ENCODE results near the gene TMEM183A. TPM values are rescaled to one million over a fixed set of nuclear protein-coding genes. Genes with fewer than 3 reads are reported as not detected.

The TMEM183A gene
- total RNA-seq, 1 experiment from 2014 or later: 59.1 TPM

GRCh38 chr1:203063287-203063686, 56.1 kb downstream of the TMEM183A start:
- ATAC-seq: no peak
- Histone ChIP-seq H3K27ac (ENCODE audit: low read length) (no peak overlapping the region), H3K36me3 (ENCODE audit: control insufficient read depth, insufficient read depth, low read length) (no peaks in the 10 kb centered on the region), H3K4me1 (ENCODE audit: control insufficient read depth, insufficient read depth, low read length) (no peaks in the 10 kb centered on the region), H3K4me3 (ENCODE audit: low read depth in 2 of 2, low read length in 2 of 2) (no peak overlapping the region), H3K27me3 (ENCODE audit: control insufficient read depth, insufficient read depth, low read length) (no peaks in the 10 kb centered on the region), H3K9me3 (ENCODE audit: control insufficient read depth, insufficient read depth, low read depth, low read length) (no peaks in the 10 kb centered on the region)
- DNase-seq (ENCODE audit: low read depth, low spot score): no peak
- no TSS peak for BruUV-seq (replicated peaks)
- CTCF ChIA-PET: no interaction called here
- no peak for TF ChIP-seq CTCF (IDR thresholded peaks at IDR 0.05)
- TF ChIP-seq POLR2AphosphoS5 (IDR thresholded peaks at IDR 0.05; ENCODE audit: low read depth, low read length): no peak
- TF ChIP-seq TCF7L2 (IDR thresholded peaks at IDR 0.05; ENCODE audit: low read depth, low read length): no peak
- TF ChIP-seq SIN3A (IDR thresholded peaks at IDR 0.05; ENCODE audit: borderline replicate concordance, insufficient read depth, low read depth, low read length): no peak
- no peak for TF ChIP-seq REST (IDR thresholded peaks at IDR 0.05; ENCODE audit: insufficient read depth in 1 of 2, low read depth in 2 of 2, low read length in 1 of 2)
- intact Hi-C loops (cut with micrococcal nuclease; ENCODE audit: unreplicated experiment) (no loop called here), in situ Hi-C loops (cut with HindIII; ENCODE audit: low pct_unique_long_range_greater_than_20kb, low sequenced_read_pairs) (no loop called here)
- POLR2A ChIA-PET: no interaction called here

DNA sequence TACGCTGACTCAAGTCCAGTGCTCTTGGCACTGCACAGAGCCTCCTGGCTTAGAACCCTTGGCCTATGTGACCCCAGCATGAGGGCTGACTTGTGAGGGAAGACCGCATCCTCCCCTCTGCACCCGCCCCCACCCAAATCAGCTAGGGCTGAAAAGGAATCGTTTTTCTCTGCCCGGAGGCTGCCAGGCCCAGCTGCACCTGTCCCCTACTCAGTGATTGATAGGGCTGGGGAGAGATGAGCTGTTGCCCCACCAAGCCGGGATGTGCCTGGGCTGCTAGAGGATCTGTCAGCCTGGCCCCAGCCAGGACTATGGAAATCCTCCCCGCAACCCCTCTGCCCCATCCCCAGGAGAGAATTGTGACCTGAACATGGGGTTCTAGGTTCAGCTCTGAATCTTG, 58.0 kb downstream of the TMEM183A start:
- Histone ChIP-seq H3K27ac (ENCODE audit: low read length) (no peak overlapping the region), H3K9me3 (ENCODE audit: control insufficient read depth, insufficient read depth, low read depth, low read length) (no peaks in the 10 kb centered on the region), H3K4me1 (ENCODE audit: control insufficient read depth, insufficient read depth, low read length) (no peaks in the 10 kb centered on the region), H3K4me3 (ENCODE audit: low read depth in 2 of 2, low read length in 2 of 2) (no peak overlapping the region), H3K36me3 (ENCODE audit: control insufficient read depth, insufficient read depth, low read length) (no peaks in the 10 kb centered on the region), H3K27me3 (ENCODE audit: control insufficient read depth, insufficient read depth, low read length) (no peaks in the 10 kb centered on the region)
- intact Hi-C loops (cut with micrococcal nuclease; ENCODE audit: unreplicated experiment) (no loop called here), in situ Hi-C loops (cut with HindIII; ENCODE audit: low pct_unique_long_range_greater_than_20kb, low sequenced_read_pairs) (no loop called here)
- BruUV-seq (replicated peaks): no TSS peak
- ATAC-seq (no peak), DNase-seq (ENCODE audit: low read depth, low spot score) (no peak)
- POLR2A ChIA-PET: no interaction called here
- no peak for TF ChIP-seq CTCF (IDR thresholded peaks at IDR 0.05)
- TF ChIP-seq REST (IDR thresholded peaks at IDR 0.05; ENCODE audit: insufficient read depth in 1 of 2, low read depth in 2 of 2, low read length in 1 of 2): no peak
- no peak for TF ChIP-seq POLR2AphosphoS5 (IDR thresholded peaks at IDR 0.05; ENCODE audit: low read depth, low read length)
- TF ChIP-seq TCF7L2 (IDR thresholded peaks at IDR 0.05; ENCODE audit: low read depth, low read length): no peak
- TF ChIP-seq SIN3A (IDR thresholded peaks at IDR 0.05; ENCODE audit: borderline replicate concordance, insufficient read depth, low read depth, low read length): no peak
- CTCF ChIA-PET: interaction anchor here (0.5 to 1.3 kb wide), 2 partner anchors 19 to 26 kb away, joined by 3 to 7 read pairs; no protein-coding TSS in a partner anchor

Data from Panc1 (cell line).